Measurements from ENCODE around the gene PTPN4. TPM values are rescaled to one million over a fixed set of nuclear protein-coding genes. Genes with fewer than 3 reads are reported as not detected.

Gene PTPN4
- total and polyA plus RNA-seq, 9 of the 15 experiments (the other 6 are each of a cell fraction or from before 2014, with no cell fraction given): 5.0 to 32.8 (median 27.3) TPM

- peak; percentile 30; the same call in 1 of the 2 replicates for TF ChIP-seq KLF16 (IDR thresholded peaks at IDR 0.05)
- no peak for TF ChIP-seq ZEB2 (IDR thresholded peaks at IDR 0.05)
- TF ChIP-seq, protein P1, sequence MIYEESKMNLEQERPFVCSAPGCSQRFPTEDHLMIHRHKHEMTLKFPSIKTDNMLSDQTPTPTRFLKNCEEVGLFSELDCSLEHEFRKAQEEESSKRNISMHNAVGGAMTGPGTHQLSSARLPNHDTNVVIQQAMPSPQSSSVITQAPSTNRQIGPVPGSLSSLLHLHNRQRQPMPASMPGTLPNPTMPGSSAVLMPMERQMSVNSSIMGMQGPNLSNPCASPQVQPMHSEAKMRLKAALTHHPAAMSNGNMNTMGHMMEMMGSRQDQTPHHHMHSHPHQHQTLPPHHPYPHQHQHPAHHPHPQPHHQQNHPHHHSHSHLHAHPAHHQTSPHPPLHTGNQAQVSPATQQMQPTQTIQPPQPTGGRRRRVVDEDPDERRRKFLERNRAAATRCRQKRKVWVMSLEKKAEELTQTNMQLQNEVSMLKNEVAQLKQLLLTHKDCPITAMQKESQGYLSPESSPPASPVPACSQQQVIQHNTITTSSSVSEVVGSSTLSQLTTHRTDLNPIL (CRISPR knock-in tag; IDR thresholded peaks at IDR 0.05): no peak
- TF ChIP-seq FOXK1 (CRISPR knock-in tag; IDR thresholded peaks at IDR 0.05; ENCODE audit: borderline replicate concordance): no peak
These were observed 11.6 kb downstream of the PTPN4 start (continued) for GRCh38 chr2:119771331-119771730.

GRCh38 chr2:119772128-119772527 lies 12.4 kb downstream of the PTPN4 start:
- in situ Hi-C loops (cut with MboI): no loop called here
- FAIRE-seq: no peak
- intact Hi-C loops (cut with micrococcal nuclease): no loop called here
- Histone ChIP-seq H3K9me1 (ENCODE audit: control insufficient read depth, insufficient read depth, low read length) (no peaks in the 10 kb centered on the region), H3K4me2 (ENCODE audit: insufficient read depth, low read length) (no peak overlapping the region), H3K79me2 (ENCODE audit: control insufficient read depth, insufficient read depth, low read length) (peaks cover 49% of the 10 kb centered on the region), H3K36me3 (ENCODE audit: control insufficient read depth, insufficient read depth, low read length) (no peaks in the 10 kb centered on the region; the same call in 2 of the 3 replicates), H3K4me1 (replicated peaks in 1 of 2; ENCODE audit: control insufficient read depth in 2 of 2, insufficient read depth in 2 of 2, low read length in 2 of 2) (no peaks in the 10 kb centered on the region; a peak in 1 of 5 replicates), H3K27ac (ENCODE audit: extremely low read depth, low read depth, low read length) (no peak overlapping the region), H2AFZ (ENCODE audit: low read depth, low read length) (no peak overlapping the region), H4K20me1 (replicated peaks; ENCODE audit: control insufficient read depth, insufficient read depth, low read length) (no peaks in the 10 kb centered on the region), H3K9me3 (replicated peaks; ENCODE audit: control insufficient read depth, insufficient read depth, low read depth, low read length) (no peaks in the 10 kb centered on the region), H3K9ac (ENCODE audit: insufficient read depth in 1 of 2, low read depth in 2 of 2, low read length in 2 of 2) (no peak overlapping the region), H3K4me3 (no peak overlapping the region), H3K27me3 (ENCODE audit: control insufficient read depth in 2 of 2, insufficient read depth in 2 of 2, low read length in 2 of 2) (no peaks in the 10 kb centered on the region)
- TF ChIP-seq EWSR1 (IDR thresholded peaks at IDR 0.05; ENCODE audit: borderline replicate concordance, low read depth, partially characterized antibody) (no peak), RBM34 (IDR thresholded peaks at IDR 0.05; ENCODE audit: borderline replicate concordance, insufficient read depth, low read length) (no peak), ZNF586 (CRISPR knock-in tag; conservative IDR thresholded peaks at IDR 0.05) (no peak), SMC3 (conservative IDR thresholded peaks at IDR 0.05; ENCODE audit: insufficient read depth, low read depth, low read length) (no peak), HNRNPUL1 (IDR thresholded peaks at IDR 0.05; ENCODE audit: low read length) (no peak), POLR3G (IDR thresholded peaks at IDR 0.05; ENCODE audit: extremely low read depth, insufficient read length, insufficient replicate concordance) (no peak)
- TF ChIP-seq, protein P2, sequence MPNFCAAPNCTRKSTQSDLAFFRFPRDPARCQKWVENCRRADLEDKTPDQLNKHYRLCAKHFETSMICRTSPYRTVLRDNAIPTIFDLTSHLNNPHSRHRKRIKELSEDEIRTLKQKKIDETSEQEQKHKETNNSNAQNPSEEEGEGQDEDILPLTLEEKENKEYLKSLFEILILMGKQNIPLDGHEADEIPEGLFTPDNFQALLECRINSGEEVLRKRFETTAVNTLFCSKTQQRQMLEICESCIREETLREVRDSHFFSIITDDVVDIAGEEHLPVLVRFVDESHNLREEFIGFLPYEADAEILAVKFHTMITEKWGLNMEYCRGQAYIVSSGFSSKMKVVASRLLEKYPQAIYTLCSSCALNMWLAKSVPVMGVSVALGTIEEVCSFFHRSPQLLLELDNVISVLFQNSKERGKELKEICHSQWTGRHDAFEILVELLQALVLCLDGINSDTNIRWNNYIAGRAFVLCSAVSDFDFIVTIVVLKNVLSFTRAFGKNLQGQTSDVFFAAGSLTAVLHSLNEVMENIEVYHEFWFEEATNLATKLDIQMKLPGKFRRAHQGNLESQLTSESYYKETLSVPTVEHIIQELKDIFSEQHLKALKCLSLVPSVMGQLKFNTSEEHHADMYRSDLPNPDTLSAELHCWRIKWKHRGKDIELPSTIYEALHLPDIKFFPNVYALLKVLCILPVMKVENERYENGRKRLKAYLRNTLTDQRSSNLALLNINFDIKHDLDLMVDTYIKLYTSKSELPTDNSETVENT (CRISPR knock-in tag; IDR thresholded peaks at IDR 0.05): no peak
- no peak for DNase-seq (ENCODE audit: extremely low read depth in 1 of 4, low spot score in 3 of 4)
- no peak for ATAC-seq
- POLR2A ChIA-PET: interaction anchor here (0.7 to 3.3 kb wide), 2 partner anchors 11 to 13 kb away, joined by 3 to 12 read pairs; partner anchors contain the start of gene PTPN4
- 91% methylated on average over 2 of the region's 2 CpGs for WGBS (ENCODE audit: insufficient coverage, low coverage, missing lambda C conversion rate)
- CTCF ChIA-PET (ENCODE audit: low intra/inter-chr PET ratio): no interaction called here
- no TSS peak for BruUV-seq (replicated peaks)

Measured in K562 (cell line).